GOT3 (cell line): ENCODE results near the gene PRICKLE4.
"Not testable (repeated sequence)": the region's sequence is repeated elsewhere in the genome, so short reads cannot be mapped to it uniquely, and the experiment has no call there.

Experiments
- DNase-seq: peaks from one replicate; lab custom pipeline; 2025; ENCODE audit warnings: mixed read lengths; lab: John Stamatoyannopoulos, UW

The PRICKLE4 gene

DNA sequence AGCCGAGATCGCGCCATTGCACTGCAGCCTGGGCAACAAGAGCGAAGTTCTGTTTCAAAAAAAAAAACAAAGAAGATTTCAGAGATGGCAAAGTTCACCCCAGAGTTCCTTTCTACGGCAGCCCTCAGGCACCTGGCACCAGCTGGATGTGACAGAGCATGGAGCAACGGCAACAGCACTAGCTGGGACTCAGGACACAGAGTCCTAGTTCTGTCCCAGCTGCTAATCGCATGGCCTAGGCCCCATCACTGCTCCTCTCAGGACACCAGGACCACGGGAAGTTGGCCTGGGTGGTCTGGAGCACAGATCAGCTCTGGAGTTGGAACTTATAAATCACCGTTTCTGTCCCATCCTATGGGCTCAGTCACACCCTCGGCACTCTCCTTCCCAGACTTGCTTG, 34.5 kb upstream of the PRICKLE4 start:
- DNase-seq: no peak

DNA sequence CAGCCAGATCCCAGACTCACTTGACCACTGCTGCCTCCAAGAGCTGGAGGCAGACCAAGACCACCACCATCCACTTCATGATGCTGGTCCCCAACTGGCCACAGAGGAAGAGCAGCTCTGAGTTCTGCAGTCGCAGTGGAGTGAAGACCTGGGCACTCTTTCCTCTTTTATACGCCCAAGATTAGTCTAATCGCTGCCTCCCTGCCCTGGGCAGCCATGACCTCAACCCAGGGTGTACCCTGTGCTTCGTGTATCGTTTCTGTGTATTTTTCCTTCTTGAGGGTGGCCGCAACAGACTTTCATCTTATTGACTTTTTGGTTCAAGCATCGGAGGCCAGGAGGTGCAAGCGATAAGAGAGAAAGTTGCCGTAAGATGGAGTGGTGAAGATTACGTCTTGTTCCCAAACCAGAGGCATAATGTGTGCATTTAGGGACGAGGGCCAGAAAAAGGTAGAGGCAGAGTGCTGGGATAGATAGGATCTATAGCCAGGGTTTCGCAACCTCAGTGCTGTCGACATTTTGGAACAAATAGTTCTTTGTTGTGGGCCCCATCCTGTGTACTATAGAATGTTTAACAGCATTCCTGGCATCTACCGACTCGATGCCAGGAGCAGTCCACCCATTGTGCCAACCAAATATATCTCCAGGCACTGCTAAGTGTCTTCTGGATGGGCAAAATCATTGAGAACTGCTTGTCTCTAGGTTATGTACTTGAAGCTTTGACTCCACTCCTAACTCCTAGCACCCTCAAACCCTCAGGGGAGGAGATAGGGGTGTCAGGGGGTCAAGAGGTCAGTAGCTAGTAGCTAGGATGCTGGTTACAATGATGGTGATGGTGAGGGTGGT, 33.1 kb upstream of the PRICKLE4 start, which contains the start of gene PGC:
Gene PGC, minus strand, starts transcription at position 142 of the 846 bp plus-strand sequence. Its CDS starts 63 bp downstream, at position 79.
- DNase-seq: no peak

DNA sequence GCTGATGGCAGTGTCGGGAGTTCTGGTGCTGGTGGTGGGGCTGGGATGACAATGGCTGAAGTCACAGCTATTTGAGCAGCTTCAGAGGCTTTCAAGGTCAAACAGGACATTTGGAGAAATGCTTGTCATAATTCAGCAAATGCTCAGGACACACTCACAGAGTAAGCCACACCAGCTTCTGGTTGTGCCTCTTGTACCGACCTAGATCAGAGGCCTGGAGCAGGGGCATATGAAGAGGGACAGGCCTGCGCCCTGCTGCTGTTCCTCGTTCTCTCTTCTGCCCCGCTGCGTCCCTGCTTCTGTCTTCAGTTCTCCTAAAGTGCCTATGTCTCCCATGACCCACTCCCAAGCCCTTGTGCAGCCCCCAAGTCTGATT, 32.5 kb upstream of the PRICKLE4 start:
- DNase-seq: no peak

DNA sequence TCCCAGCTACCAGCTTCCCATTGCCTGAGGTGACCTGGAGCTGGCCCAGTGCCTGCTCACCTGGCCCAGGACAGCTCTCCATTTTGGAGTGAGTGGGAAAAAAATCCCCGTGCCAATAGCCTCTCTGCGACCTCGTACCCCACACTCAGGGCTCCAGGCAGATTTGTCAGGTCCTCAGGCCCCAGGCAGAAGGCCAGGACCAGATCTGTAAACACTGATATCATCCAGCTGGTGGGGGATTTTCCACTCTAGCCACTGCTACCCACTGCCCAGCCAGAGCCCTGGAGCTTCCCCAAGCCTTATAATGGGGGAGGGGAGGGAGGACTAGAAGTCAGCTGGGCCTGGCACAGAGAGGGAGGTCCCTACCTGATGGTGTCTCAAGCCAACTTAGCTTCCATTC, 32.0 kb upstream of the PRICKLE4 start:
- DNase-seq: no peak

DNA sequence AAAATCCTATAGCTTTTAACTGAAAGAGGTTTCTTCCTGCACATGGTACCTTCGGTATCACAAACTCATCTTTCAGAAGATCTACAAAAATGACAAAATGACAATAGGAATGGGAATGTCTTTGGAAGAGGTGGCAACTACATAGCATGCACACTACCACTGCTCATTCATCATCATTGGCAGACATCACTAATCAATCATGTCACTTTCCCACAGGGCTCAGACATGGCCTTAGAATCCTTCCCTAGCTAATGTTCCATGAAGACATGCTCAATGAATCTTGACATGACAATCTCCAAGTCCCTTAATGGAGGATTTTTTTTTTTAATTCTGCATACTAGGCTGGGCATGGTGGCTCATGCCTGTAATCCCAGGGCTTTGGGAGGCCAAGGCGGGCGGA, 30.2 kb upstream of the PRICKLE4 start:
- DNase-seq: no peak

DNA sequence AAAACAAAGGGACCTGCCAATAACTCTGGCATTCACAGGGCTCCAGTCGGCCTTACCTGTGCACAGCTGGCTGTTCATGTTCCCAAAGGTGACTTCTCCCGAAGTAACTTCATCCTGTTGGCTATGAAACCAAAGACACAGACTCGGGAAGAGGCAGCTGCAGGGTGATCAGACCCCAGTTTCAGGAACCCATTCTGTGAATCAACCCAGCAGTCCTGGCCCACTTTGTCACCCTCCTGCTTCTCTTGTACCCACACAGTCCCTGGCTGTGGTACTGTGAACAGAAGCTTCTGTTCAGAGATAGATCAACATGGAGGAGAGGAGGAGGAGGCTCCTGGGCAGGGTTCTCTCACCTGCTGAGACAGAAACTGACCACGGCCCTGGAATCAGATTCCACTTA, 24.7 kb upstream of the PRICKLE4 start:
- DNase-seq: no peak

DNA sequence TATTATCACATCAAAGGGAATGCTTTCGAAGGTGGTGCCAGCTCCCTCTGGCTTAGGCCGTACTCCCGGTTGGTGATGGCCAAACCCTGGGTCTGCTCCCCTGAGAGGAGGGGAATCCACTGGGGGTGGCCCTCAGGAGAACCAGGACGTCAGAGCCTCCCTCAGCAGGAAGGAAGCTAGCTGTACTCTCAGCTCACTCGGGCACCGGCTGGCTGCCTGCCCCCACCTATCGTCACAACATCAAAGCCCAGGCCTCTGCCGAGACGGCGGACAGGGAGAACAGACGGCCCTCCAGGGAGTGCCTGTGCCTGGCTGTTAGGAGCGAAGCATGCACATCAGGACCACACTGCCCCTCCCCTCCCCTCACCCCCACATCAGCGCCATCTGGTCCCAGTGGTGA, 24.2 kb upstream of the PRICKLE4 start:
- DNase-seq: no peak

DNA sequence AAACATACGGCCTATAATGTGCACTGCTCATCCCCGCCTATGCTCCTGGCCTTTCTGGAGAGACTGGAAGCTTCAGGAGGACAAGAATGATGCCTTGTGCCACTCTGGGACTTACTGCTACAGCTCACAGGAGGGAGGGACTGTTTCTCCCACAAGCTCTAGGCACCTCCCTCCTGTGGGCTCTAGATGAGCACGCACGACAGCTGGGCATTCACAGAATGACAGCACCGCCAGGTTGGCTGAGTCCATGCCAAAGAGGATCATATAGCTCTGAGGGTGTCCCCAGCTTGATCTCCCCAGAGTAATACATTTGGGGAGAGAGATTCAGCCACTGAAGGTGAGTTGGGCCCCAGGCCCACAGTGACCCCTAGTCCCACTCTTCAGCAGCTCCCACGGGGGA, 23.3 kb upstream of the PRICKLE4 start:
- no peak for DNase-seq

DNA sequence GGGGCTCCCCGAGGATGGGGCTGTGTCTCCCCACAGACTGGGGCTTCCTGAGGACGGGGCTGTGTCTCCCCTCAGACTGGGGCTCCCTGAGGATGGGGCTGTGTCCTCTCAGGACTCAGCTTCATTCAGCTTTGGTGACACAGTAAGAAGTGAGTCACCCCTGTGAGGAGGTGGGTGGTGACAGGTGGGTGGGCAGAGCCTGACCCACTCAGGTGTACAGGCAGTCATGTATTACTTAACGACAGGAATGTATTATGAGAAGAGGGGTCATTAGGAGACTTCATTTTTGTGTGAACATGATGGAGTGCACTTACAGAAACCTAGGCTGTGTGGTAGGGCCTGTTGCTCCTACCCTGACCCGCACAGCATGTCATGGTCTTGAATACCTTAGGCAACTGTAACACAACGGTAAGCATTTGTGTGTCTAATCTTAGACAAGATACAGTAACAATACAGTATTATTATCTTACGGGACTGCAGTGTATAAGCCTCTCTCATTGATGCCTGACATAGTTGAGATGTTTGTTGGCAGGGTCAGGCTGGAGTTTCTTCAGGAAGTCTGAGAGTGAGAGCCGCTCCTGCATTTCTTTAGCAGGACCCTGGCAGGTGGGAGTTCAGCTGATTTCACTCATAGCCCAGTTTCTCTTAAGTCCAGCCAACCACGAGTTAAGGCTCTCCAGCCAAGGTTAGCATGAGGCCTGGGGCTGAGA, 22.5 kb upstream of the PRICKLE4 start:
- DNase-seq: no peak

DNA sequence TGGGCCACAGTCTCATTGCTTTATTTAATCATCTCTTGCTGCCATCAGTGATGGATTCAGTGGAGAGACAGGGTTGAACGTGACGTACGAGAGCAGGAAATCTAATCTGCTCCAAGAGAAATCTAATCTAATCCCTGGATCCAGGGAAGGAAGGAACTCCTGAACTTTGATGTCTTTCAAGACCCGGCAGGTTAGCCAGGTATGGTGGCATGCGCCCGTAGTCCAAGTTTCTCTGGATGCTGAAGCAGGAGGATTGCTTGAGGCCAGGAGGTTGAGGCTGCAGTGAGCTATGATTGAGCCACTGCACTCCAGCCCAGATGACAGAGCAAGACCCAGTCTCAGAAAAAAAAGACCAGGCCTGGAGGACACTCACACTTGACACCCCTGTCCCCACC, 21.9 kb upstream of the PRICKLE4 start:
- no peak for DNase-seq

DNA sequence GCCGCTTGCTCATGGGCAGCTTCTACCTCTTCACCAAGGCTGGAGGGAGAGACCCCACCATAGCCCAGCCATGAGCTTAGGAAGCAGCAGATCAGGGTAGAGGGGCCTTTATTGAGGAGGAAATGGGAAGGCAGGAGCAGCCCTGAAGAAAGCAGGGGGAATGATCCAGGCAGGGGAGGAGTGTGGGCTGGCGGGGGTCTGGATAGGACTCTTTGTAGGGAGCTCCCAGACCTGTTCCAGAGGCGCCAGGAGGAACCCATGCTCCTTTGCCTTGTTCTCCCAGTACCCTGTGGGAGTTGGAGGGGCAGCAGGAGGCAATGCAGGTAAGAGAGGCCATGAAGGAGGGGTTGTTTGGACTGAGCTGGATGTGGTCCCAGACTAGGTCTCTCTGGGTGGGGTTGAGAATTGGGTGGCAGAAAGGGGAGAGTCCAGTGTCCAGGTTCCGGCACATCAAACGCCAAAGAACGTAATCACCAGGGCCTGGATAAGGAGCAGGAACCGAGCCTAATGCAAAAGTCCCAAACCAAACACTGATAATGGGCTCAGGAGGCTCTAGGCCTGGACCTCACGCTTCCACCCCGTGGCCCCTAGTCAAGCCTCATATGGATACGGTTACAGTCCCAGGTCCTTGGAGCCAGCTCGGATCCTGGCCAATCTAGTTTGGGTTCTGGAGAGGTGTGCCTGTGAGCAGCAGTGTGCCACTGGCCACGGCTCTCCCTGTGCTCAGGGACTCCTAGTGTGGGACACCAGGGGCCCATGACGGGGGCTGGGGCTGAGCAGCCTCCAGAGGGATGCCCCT, 21.3 kb upstream of the PRICKLE4 start:
- no peak for DNase-seq

DNA sequence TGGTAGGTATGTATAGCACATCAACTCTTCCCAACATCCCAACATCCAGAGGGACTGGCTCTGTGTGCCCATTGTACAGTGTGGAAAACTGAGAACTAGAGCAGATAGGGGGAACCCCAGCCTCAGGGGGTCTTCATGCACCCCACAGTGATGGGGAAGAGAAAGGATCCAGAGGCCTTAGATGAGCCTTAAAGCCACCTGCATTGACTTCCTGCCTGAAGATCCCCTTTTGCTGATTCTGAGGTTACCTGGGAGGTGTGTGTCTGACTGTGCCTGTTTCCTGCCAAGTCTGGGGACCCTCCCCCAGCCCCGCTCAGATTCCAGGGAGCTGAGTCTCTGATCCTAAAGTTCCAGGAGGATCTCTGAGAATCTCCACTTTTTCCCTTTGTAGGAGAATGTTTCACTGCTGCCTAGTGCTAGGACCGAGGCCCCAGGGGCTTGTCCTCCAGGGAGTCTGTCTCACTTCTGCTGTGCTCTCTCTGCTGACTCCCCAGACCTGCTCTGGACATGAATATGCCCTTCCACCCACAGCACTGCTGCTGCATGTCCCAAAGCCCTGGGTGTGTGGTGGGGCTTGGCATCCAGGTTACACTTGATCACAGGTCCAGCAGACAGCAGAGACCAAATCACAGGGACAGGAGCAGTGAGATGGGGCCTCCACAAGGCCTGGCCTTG, 20.5 kb upstream of the PRICKLE4 start:
- DNase-seq: no peak

DNA sequence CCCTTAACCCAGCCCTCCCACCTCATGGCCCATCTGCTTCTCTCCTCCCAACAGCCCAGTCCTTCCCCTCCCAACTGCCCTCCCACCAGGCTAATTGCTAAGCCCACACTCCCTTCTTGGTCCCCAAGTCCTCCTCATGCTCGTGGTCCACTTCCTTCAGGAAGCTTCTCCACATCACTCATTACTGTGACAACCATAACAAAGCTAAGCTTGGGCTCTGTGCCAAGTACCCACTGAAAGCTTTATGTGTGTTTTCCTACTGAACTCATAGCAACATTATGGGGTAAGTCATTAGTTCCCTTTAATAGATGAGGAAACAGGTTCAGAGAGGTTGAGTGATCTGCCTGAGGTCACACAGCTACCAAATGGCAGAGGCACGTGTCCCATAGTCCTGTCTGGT, 17.1 kb upstream of the PRICKLE4 start:
- DNase-seq: no peak

DNA sequence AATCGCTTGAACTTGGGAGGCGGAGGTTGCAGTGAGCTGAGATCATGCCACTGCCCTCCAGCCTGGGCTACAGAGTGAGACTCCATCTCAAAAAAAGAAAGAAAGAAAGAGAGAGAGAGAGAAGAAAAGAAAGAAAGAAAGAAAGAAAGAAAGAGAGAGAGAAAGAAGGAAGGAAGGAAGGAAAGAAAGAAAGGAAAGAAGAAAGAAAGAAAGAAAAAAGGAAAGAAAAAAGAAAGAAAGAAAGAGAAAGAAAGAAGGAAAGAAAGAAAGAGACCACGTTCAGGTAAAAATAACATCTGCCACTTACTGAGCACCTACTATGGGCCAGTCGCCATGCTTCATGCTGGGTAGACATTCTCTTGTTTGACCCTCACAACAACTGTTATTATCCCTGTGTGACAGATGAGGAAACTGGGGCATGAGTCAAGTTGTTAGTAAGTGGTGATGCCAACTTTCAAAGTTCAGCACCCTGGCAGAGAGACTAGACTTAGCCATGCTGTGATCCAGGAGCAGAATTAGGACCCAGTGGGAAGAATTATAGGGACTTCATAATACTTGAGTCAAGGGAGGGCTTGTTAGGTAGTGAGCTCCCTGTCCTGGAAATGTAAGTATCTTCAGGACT, 14.4 kb upstream of the PRICKLE4 start:
- DNase-seq: not testable (repeated sequence)

DNA sequence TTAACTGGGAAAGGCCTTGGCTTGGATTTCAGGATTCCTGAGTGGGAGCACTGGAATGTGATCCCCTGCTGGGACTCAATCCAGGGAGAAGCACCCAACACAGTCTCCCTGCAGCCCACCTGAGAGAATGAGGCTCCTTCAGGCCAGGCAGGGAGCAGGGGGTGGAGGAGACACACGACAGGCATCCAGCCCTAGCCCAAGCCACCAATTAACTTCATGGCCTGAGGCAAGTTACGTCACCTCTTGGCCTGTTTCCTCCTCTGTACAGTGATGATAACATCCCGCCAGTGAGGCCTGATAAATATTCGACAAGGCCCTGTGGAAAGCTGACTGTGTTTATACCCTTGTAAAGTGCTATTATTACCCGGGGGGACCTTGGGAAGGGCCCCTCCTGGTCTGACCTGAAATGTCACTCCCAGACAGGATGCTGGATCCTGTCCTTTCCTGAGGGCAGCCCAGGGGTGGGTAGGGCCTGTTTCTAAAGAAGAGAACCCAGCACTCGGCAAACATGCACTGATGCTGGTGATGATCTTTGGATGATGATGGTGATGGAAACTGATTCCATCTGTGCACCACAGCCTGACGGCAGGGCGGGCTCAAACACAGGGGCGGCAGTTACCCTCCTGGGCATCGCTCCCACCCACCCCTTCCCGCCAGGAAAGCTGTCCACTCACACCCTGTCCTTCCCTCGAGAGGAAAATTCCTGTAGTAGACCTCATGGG, 13.3 kb upstream of the PRICKLE4 start:
- DNase-seq: peak; percentile 35

DNA sequence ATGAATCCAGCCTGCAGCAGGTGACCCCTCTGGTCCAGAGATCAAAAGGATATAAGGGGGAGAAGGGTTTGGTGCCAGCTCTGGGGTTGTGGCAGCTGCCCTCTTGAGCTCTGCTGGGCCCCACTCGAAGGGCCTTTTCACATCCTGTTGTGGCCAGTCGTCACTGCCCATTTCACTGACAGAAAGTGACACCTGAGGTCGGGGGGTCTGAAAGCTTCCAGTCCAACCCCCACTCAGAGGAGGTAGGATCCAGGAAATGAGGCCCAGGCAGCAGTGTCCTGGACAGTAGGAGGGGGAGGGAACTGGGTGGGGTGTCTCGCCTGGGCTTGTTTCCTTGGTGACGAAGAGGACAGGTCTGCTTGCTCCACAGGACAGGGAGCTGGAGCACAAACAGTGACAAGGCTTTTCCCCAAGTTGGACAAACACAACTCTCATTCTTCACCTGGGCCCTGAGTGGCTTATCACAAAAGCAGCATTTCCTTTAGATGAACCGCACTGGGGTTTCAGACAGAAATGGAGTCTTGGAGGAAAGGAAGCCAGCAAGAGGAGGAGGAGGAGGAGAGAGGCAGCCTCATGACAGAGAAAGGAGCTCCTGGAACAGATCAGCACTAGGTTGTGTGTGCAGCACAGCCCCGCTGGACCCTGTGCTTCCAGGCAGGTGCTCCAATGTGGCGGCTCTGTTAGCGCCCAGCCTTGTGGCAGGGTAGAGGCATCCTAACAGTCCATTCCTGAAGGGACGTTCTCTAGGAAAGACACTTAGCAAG, 11.9 kb upstream of the PRICKLE4 start:
- no peak for DNase-seq

DNA sequence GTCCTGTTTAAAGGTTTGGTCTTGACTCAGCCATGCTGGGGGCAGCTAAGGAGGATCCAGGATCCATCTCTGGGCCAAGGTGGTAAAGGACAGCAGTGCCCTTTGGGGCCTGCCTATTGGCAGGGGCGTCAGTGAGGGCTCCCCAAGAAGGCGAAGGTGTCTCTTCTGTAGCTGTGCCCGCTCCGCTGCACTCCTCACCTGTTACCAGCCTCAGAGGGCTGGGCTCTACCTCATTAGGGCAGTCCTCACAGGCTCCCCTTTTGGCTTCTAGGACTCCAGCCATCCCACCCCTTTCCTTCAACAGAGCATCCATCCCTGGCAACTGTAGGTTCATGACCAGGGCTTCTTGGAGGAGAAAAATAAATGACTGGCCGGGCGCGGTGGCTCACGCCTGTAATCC, 11.2 kb upstream of the PRICKLE4 start:
- no peak for DNase-seq

DNA sequence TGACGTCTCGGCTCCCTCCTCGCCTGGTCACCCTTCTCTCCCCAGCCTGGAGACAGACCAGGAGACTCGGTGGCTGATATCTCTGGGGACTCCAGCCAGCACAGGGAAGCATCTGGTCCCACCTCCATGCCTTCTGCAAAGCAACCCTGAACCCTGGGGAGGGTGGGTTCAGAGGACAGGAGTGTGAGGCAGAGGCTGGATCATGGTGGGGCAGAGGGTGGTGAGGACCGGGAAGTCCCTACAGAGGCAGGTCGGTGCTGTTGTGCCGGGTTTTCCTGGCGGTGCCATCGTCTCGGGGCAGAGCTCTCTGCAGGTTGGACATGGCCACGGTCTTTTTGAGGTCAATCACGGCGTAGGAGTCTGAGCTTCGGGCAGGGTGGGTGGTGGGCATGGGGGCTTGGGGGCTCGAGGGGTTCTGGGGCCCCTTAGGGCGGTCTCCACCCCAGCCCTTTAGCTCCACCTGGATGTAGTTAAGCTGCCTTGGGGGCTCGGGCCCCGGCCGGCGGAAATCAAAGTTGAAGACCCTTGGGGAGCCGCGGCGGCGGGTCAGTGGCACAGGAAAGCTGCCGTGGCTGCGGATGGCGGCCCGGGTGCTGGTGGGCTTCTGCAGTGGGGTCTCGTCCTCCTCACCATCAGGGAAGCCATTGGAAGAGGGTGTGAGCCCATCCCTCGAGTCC, 10.1 kb upstream of the PRICKLE4 start:
- DNase-seq: no peak
